GM10847 (cell line): ENCODE data around the gene ACADVL.

Experiments
- POLR2A ChIP-seq: IDR thresholded peaks from 2 replicates; pipeline ENCODE4 v1.6.1; 2011; ENCODE audit not compliant: insufficient read length; ENCODE audit errors: extremely low read depth

ACADVL gene

DNA sequence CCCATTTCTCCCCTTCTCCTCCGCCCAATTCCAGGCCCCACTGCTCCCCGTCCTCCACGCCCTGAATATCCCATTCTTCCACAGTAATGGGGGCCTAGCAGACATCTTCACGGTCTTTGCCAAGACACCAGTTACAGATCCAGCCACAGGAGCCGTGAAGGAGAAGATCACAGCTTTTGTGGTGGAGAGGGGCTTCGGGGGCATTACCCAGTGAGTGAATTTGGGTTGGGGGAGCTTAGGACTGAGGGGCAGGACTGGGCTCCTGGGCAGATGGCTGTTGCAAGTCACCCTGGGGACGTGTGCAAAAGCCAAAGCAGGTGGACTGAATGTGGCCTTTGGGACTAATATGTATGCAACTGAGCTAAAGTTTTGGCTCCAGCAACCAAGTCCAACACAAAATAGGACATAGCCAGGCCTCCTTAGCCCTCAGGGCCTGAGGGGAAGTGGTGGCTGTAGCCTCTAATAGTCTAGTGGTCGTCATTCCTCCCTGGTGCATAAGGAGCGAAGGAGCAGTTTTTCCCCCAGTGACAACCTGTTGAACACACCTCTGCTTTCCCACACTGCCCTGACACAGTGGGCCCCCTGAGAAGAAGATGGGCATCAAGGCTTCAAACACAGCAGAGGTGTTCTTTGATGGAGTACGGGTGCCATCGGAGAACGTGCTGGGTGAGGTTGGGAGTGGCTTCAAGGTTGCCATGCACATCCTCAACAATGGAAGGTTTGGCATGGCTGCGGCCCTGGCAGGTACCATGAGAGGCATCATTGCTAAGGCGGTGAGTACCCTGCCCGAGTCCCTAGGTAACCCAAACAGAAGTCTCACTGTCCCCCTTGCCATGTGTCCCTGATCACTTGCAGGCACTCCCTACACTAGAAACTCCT is 2.6 kb downstream of the ACADVL start:
- no peak for TF ChIP-seq POLR2A

DNA sequence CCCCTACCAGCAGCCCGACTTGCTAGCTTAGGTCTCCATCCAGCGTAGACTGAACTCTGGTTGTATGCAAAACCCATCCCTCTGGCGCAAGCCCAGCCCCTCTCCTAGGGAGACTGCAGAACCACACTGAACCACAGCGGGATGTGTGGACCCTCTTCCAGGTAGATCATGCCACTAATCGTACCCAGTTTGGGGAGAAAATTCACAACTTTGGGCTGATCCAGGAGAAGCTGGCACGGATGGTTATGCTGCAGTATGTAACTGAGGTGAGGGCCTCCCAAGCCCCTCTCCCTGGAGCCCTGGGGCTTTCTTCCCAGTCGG is 3.2 kb downstream of the ACADVL start:
- no peak for TF ChIP-seq POLR2A

DNA sequence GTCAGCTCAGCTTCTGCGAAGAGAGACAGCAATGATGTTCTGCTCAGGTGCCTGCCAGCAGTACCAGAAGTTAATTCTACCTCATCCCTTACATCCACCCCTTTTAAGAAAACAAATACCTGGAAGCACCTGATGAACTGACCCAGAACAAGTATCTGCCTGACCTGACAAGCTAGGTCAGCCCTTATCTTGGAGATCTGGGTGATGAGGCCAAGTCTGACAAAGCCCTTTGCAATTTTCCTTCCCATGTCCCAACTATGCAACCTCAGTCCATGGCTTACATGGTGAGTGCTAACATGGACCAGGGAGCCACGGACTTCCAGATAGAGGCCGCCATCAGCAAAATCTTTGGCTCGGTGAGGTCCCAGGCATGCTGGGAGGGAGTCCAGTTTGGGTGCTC is 3.6 kb downstream of the ACADVL start:
- no peak for TF ChIP-seq POLR2A

DNA sequence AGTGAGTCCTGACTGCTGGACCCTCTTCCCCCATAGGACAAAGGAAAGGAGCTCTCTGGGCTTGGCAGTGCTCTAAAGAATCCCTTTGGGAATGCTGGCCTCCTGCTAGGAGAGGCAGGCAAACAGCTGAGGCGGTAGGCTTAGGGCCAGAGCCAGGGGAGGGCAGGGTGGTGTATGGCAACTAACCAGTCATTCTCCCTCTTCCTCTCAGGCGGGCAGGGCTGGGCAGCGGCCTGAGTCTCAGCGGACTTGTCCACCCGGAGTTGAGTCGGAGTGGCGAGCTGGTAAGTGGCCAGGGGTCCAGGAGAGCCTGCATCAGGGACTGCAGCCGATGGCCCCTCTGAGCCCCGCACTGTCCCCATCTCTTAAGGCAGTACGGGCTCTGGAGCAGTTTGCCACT is 4.4 kb downstream of the ACADVL start:
- TF ChIP-seq POLR2A: no peak

DNA sequence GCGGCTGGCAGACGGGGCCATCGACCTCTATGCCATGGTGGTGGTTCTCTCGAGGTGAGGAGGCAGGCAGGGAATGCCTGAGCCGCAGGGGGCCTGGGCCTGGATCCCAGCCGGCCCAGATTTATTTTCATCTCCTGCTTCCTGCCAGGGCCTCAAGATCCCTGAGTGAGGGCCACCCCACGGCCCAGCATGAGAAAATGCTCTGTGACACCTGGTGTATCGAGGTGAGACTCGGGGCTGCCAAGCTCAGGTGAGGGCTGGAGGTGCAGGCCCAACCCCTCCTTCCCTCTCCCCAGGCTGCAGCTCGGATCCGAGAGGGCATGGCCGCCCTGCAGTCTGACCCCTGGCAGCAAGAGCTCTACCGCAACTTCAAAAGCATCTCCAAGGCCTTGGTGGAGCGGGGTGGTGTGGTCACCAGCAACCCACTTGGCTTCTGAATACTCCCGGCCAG is 4.9 kb downstream of the ACADVL start:
- TF ChIP-seq POLR2A: no peak

DNA sequence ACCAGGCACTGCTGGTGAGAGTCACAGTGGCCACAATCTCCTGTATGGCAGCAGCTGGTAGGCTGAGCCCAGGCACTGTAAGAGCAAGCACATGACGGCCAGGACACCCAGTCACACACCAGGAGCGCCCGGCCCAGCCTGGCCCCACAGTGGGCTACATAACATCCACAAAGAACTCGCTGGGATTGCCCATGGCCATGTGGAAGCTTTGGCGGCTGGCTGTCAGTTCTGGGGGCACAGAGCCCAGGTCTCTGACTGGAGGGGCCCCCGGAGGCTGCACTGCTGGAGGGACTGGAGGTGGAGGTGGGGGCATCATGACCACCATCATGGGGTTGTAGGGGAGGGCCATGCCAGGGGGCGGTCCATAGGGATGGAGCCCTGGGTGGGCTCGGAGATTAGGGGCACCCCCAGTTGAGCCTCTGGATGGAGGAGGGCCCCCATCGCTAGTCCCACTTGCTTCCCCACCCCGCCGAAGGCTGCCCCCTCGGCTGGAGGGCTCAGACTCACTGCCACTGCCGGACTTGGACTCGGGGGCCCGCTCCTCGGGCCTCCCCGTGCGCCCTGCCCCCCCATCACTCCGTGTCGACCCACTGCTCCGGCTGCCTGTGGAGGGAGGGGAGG is 6.1 kb downstream of the ACADVL start:
- no peak for TF ChIP-seq POLR2A

DNA sequence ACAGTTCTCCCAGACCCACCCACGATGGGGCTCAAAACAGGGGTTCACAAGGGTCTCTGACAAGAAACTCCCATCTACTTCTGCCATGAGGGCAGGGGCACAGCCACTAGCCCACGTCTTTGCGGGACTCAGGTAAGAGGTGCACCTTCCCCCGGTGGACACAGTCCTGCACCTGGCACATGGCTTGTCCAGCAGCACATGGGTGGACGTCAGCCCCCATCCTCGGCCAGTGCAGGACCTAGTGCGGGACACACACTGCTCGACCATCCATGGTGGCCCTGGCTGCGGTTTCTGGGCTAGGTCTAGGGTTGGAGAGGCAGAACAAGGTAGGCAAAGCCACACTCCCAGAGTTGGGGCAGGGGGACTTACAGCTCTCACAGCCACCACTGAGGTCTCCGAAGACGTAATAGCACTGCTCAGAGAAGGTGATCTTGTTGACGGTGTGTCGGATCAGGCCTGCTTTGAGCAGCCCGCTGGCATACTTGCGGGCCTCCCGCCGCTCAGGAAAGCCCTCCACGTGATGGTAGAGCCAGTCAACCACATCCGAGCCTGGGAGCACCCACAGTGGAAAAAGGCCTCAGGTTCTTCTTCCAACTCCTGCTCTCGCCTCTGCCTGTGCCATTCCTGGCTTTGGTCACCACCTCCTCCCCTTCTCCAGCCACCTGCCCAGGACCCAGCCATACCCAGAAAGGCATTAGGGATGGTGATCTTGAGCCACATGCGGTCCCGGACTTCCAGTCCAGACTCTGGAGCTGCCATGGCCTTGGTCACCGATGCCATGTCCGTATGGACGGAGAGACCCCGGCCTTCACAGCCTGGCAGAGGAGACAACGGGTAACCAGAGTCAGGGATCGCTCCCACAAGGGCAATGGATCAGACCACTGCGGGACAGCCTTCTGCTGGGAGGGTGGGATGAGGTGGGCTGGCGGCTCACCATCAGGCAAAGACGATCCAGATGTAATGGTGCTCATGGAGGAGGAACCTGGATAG is 7.3 kb downstream of the ACADVL start:
- TF ChIP-seq POLR2A: no peak

DNA sequence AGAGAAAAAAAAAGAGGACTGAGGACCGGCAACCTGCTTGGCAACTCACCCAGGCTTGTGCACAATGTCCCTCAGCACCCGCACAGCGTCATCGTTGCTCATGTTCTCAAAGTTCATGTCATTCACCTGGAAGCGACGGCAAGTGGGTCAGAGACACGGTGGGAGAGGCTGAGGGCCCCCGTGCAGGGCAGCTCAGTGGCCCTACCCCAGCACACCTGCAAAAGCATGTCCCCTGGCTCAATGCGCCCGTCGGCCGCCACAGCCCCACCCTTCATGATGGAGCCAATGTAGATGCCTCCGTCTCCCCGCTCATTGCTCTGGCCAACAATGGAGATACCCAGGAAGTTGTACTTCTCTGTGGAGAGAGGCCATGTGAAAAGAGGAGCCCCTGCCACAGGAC is 9.2 kb downstream of the ACADVL start:
- TF ChIP-seq POLR2A: no peak

DNA sequence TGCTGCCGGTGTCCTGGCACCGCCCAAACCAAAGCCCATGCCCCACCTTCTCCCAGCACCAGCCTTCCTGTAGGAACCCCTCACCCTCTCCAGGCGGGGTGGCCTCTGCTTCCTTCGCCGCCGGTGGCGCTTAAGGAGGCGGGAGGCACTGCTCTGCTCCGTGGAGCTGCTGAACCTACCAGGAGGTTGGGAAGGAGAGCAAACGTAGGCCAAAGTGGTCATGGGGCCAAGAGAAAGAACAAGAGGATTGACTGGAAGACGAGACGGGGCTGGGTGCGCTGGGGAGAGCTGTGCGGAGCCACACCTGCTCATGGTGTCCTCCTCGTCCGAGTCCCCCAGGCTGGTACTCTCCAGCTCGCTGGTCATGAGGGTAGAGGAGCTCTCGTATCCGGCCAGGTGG is 9.8 kb downstream of the ACADVL start:
- no peak for TF ChIP-seq POLR2A

DNA sequence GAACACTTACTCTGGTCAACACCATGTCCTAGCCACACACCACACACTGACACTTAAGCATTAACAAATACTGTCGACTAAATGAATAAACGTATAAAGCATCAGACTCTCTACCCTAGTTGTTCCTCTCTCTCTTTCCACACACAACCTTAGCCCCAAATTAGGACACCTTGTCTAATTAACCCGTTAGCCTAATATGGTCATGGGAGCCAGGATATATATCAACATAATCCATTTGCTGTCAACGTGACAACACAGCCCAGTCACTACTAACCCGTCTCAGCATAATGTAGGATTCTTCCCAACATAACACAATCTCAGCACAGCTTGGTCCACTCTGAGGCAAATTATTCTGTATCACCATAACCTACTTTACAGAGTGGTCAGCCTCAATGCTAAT is 12.4 kb downstream of the ACADVL start:
- no peak for TF ChIP-seq POLR2A

DNA sequence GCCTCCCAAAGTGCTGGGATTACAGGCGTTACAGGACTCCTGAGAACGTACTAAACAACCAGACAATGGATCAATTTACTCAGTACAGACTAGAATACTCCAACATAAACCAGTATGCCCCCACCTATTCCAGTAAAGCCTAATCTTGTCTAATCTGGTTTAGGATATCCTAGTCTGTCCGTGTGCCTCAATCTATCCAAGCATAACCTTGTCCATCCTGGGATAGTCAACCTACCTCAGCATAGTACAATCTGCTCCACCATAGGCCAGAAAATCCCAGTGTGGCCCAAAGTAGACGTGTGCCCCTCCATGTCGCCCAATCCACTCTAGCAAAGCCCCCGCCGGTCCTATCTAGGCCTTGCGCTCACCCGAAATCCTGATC is 14.0 kb downstream of the ACADVL start:
- TF ChIP-seq POLR2A: no peak

DNA sequence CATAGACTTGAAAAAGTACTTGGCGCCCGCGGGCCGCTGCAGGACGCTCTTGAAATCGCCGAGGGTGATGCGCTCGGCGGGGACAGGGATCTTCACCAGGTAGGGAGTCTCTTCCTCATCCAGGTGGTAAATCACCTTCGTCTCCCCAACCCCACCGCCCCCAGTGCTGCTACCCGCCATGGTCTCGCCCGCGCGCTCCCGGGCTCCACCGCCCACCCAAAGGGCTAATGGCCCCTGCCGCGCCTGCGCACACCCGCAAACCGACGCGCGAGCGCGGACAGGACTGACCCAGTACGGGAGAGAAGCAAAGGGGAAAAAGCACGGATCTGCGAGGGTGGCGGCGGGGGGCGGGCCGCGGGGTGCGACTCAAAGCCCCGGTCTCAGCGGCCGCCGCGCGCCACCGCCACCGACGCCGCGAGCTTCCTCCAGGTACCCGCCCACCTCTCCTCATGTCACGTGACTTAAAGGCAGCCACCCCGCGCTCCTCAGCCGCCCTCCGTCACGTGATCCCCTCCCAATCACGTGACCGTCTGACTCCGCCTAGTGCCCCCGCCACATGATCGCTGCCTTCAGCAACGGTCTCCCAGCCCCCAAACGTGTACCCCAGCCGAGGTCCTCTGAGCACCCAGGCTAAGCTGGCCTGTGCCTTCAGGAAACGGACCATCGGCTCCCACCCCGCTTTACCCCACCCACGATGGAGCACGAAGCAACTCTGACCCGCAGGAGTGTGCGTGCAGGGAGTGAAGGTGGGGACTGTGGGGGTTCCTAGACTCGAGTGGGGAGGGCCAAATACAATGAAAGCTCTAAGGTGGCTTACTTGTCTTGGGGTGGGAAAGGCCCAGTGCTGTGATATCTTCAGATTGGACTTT is 14.6 kb downstream of the ACADVL start, which contains the start of gene DVL2:
Gene DVL2 (minus strand): TSS at position 435 of the 869 bp plus-strand sequence. CDS start 255 bp downstream, at position 180.
- no peak for TF ChIP-seq POLR2A

DNA sequence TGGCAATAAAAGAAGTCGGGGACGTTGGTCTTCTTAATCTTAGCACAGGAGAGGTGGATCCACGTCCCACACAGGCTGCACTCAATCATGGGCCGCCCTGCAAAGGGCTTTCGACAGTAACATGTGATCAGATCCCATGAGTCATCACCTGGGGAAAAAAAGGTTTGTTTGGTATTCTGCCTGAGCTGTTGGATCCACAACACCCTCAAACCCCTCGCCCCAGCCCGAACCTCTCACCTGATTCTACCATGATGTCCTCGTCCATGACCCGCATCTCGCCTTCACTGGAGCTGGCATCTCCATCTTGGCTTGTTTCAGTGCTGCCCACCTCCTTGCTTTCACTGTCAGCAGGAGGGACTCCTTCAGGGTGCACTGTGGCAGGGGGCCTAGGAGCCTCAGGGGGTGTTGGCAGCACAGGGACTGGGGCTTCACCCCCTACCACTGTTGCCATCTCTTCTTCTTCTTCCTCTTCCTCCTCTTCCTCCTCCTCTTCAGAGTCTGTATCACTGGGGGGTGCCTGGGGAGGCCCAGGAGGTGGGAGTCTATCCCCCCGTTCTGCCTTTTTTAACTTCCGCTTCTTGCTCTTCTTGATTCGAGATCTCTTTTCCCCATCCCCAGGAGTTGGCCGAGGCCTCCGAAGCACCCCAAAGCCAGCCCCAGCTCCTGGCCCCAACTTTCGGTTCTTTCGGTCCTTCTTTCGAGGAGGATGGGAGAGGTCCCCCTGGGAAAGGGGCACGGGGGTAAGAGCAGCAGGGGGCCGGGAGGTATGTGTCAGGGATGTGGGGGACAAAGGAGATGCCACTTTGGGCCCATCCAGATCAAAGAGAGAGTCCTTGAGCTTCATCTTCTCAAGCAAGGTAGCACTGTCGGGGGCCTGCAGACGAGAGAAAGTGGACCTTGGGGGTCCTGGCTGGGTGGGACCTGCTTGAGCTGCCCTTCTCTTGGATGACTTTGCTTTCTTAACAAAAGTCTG is 16.2 kb downstream of the ACADVL start:
- no peak for TF ChIP-seq POLR2A
